NCI-H1436 (cell line): Measurements from ENCODE around the gene PIP5KL1.

Source experiments
- DNase-seq: peaks from one replicate; lab custom pipeline; 2025; lab: John Stamatoyannopoulos, UW

Gene PIP5KL1

DNA sequence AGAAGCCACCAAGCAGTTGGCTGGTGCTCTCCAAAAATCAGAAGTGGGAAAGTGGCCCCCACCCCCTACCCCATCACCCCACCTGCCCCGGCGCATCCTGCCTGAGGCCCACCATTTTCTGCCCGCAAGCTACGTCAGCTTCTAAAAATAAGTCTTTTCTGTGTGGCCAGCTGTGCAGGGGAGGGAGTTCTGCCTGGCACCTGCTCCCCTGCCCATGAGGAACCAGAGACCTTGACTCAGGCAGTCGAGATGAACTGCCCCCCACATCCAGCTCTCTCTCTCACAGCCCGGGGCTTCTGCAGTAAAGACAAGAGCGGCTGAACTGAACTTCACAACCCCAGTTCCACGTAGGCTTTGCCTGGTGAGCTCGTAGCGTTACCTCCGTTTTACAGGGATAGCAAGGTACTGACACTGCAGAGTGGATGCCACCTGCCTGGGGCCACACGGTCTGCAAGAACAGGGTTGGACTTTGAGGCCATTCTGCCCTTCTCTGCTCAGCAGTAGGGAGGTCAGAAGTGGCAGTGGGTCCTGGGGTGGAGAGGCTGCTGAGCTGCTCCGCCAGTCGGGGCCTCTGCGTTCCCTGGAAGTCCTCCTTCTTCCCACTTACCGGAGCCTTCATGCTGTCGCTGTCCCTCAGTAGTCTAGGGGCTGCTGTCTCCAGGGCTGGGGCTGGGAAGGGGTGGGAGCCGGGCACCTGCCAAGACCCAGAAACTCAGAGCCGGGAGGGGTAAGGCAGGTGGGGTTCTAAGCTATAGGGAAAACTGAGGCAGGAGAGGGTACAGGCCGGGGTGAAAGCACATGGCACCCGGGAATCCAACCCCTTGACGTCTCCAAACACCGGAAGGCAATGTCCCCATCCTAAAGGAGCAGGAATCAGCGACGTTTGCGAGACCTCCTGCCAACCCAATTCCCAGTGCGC, 14.5 kb downstream of the PIP5KL1 start:
- no peak for DNase-seq

DNA sequence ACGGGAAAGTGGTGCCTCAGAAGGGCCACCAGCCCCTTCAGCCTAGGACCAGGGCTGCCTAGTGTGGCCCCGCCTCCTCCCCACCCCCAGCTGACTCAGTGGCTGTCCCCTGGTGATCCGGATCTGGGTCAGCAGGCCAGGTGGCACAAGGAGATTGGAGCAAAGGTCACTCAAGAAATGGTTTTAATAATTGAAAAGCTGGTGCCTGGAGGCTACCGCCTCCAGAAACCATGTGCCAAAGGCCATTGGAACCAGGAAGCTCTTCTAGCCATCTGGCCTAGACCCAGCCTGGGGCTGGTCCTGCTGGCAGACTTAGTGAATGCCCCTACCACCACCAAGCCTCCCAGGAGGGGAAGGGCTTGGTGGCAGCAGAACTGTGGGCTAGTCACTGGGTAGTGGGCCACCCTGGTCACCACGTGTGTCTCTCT, 15.2 kb downstream of the PIP5KL1 start:
- DNase-seq: no peak

DNA sequence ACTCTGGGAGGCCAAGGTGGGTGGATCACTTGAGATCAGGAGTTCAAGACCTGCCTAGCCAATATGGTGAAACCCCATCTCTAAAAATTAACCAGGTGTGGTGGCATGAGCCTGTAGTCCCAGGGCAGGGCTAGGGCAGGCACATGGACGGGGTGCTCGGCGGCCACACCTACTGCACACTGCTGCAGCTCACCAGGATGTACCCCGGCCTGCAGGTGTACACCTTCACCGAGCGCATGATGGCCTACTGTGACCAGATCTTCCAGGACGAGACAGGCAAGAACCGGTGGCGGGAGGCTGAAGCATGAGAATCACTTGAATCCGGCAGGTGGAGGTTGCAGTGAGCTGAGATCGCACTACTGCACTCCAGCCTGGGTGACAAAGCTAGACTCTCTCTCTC, 16.9 kb downstream of the PIP5KL1 start:
- DNase-seq: no peak

DNA sequence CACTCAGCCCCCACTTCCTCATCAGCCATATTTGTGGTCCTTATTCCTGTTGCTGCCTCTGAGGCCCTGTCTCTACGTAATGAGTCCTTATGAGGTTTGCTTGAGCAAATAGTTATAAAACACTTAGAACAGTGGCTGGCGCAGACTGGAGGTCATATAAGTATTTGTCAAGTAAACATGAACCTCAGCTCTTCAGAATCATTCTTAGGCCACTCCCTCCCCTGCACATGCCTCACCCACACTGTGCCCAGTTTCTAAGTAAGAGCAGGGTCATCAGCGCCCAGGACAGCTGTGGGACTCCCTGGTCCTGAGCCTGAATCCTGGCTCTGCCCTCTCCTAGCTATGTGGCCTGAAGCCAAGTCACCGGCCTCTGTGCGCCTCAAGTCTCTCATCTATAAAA, 17.7 kb downstream of the PIP5KL1 start:
- no peak for DNase-seq

DNA sequence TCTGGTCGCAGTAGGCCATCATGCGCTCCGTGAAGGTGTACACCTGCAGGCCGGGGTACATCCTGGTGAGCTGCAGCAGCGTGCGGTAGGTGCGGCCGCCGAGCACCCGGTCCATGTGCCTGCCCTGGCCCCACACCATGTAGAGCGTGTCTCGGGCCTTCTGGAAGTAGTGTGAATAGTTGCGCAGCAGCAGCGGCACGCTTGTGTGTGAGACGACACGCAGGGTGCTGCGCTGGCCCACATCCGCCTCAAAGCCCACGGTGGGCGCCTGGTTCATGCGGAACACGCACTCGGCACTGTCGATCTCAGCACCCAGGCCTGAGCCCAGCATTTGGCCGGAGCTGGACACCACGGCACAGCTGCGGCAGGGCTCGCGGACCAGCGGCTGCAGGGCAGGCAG, 18.3 kb downstream of the PIP5KL1 start:
- no peak for DNase-seq

DNA sequence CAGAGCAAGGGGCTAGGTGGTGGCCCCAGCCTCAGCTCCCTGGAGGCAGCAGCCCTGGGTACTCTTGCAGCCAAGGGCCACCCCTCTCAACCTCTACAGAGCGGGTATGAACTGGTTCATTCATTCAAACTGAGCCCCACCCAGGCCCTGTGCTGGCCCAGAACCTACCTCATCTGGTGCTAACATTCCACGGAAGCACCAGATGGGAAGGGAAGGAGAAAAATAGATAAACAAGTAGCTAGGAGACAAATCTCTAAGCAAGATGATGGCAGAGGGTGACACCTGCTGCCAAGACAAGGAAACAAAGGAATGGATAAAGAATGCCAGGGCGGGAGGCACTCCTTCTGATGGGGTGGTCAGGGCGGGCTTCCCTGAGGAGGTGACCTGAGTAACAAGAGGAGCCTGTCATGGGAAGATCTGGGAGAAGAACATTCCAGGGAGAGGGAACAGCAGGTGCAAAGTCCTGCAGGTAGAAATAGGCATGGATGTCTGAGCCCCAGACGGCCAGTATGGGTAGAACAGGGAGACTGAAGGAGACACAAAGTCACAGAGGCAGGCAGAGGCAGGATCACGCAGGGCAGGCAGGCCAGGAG, 19.9 kb downstream of the PIP5KL1 start:
- no peak for DNase-seq

DNA sequence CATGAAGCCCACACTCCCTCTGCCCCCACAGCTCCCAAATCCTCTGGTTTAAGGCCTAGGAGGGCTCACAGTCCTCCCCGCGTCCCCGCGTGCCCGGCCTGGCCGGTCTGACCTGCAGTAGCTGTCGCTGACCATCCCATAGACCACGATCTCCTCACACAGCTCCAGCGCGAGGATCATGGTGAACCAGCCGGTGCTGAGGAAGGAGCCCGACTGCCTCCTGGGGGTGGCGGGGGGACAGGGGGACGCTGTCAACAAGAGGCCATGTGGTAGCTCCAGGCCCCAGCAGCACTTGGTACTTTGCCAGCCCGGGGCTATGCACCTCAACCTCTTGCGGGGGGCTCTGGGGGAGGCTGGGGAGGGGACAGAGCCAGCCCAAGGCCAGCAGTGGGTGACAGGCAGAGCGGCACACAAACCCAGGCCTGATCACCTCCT, 20.7 kb downstream of the PIP5KL1 start:
- DNase-seq: no peak

DNA sequence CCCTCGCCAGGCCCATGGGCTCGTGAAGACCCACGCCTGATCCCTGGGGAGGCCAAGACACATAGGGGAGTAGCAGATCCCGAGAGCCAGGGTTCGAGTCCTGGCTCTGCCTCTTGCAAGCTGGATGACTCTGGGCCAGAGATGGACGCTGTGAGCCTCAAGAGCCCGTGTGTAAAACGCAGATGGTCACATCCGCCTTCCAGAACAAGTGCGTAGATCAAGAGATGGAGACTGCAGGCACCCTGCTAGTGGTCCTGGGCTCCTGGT, 22.0 kb downstream of the PIP5KL1 start:
- DNase-seq: no peak

DNA sequence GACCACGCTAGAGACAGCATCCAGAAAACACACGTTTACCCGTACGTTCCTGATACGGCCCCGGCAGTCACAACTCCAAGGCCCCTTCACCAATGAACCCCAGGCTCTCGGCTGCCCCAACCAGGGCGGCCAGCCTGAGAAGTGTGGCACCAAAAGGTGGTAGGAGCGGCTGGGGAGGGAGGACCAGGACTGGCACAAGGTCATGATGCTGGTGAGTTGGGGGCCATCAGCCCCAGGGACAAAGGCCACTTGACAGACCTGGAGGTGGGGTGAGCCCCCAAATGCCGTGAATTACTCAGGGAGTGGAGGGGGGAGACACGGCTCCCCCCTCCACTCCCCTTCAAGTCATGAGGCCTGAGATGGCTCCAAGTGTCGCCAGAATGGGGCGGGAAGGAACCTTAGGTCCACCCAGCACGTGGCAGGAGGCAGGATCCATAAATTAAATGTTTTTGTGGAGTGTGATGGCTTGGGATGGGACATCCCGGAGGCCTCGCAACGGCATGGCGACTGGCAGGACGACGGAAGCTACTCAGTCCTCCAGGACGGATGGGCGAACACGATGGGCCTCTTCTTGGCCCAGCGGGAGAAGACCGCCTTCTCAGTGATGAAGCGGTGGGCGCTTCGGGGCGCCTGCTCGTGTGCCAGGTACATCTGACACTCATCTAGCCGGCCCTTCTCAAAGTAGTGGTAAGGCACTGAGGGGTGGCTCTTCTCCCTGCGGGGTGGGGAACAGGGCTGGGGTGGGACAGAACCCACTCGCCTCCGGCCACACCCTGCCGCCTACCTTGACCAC, 22.5 kb downstream of the PIP5KL1 start:
- no peak for DNase-seq

DNA sequence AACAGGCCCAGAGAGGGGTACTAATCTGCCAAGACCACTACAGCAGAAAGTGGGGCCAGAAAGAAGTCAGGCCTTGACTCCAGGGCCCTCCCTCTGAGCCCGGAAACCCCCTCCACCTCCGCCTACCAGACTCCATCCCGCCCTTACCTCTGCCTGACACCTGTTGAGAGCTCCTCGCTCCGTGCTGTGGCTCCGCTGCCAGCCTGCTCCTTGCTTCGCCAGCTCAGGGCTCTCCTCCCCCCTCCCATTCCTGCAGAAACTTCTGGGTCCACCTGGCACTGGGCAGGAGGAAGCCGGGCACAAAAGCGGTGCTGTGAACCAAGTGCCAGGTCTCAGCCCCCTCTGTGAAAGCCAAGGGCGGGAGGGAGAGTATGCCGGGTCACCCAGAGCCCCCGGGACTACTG, 24.8 kb downstream of the PIP5KL1 start:
- no peak for DNase-seq

DNA sequence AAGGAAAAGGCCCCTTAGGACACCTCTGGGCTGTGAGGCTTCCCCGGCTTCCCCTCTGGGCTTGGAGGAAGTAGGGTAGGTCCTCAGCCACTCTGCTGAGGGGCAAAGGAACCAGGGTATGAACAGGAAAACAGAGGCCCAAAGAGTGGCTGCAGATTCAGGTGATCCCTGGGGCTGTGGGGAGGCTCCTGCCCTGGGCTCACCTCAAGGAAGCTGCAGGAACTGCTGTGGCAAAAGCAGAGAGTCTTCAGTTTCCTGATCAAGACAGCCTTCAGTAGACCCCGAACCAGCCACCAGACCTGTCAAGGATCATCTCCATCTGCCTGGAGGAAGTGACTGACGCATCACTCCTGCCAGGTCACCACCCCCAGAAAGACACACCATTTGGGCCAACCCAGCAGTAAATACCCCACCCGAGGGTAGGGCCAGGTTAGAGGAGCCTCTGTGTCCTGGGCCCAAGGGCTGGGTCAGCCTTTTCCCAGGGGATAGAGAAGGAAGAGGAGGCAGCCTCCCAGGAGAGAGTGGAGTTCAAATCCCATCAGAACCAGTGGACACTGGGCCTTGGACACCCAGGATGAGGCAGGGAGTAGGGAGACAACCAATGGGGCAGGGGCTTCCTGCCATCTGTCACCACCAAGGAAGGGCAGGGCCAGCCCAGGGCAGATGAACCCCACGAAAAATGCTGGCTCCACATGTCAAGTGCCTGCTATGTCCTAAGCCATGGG, 25.4 kb downstream of the PIP5KL1 start:
- no peak for DNase-seq

DNA sequence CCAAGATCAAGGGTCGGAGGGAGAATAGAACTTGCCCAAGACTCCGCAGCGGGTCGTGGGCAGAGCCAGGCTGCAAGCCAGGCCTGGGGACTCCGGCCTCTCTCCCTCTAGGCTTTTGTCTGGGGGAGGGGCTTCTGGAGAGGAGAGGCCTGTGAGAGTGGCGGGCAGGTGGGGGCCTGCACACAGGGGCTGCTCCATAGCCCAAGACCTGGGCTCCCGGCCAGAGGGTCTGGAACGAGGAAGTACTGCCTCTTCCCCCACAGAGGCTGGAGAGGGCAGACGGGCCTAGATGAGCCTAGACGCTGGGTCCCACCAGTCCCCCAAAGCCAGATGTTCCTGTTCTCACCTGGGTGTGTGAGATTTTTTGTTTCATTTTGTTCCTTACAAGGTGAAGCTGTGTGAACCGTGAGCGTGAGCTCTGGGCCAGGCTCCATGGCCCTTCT, 26.0 kb downstream of the PIP5KL1 start:
- no peak for DNase-seq

DNA sequence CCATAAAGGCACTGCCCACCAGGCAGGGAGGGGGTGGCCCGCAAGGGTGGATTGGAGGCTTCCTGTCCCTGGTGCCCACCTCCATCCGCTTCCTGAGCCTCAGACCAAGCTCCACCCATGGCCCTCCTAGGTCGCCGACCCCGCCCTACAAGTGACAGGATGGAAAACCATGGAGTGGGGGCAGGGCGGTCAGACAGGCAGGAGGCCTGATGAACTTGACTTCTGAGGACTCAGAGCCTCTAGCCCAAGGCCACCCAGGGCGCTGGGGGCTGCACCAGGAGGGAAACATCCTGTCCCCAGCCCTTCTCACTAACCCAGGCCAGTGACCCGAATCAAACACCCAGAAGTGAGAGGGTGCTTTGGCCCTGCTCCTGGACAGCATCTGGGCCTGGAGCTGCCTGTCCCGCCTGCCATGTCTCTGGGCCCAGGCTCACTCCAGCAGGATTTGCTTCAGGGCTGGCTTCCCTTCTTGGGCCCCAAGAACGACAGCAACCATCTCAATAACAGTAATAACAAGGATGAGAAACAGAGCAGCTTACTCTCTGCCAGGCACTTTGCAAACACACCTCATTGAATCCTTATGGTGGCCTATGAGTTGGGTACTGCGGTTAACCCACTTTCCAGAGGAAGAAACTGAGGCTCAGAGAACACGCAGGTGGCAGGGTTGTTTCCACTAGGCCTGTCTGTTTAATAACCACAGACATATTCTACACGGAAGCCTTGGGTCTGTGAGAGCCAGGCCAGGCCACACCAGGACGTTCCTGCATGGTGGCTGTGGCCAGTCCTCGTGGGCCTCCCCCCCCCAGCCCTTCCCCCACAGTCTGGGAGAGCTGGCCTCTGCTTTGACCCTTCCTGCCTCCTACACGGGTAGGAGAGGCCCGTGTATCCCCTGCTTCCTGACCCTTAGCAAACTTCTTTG, 26.8 kb downstream of the PIP5KL1 start:
- DNase-seq: no peak

DNA sequence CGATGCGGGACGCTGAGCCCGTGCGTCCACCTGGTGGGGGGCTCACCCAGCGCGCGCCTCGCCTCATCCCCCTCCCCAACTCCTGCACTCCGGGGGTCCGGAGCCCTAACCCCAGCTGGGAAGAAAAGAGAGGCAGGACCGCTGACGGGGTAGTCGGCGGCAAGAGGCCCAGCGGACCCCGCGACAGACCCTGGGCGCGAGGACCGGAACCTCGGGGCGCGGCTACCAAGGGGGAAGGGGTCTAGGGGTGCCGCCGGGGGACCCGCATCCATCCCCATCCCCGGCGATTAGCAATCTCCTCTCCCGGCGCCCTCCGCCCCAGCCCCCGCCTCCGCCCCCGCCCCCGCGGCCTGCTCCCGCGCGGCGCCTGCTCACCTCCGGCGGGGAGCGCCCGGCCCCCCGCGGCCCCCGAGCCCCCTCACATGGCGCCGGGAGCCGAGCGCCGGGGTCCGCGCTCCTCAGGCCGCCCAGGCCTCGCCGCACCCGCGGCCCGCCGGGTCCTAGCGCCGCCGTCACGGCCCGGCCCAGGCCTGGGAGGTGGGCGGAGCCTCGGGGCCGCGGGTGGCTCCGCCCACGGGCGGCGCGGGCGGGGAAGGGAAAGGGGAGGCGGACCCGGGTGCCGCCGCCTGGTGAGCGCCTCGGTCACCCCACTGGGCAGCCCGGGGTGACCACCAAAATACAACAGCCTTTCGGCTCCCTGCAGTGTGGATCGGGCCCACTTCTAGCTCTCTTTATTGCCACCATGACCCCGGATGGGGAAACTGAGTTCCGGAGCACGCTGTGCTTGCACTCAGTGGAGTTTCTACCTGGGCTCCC, 31.2 kb downstream of the PIP5KL1 start, which contains the start of gene ST6GALNAC6:
Gene ST6GALNAC6 (minus strand): TSS at position 476 of the 816 bp plus-strand sequence. CDS start 1,622 bp downstream, outside the sequence.
- DNase-seq: peak; percentile 55

DNA sequence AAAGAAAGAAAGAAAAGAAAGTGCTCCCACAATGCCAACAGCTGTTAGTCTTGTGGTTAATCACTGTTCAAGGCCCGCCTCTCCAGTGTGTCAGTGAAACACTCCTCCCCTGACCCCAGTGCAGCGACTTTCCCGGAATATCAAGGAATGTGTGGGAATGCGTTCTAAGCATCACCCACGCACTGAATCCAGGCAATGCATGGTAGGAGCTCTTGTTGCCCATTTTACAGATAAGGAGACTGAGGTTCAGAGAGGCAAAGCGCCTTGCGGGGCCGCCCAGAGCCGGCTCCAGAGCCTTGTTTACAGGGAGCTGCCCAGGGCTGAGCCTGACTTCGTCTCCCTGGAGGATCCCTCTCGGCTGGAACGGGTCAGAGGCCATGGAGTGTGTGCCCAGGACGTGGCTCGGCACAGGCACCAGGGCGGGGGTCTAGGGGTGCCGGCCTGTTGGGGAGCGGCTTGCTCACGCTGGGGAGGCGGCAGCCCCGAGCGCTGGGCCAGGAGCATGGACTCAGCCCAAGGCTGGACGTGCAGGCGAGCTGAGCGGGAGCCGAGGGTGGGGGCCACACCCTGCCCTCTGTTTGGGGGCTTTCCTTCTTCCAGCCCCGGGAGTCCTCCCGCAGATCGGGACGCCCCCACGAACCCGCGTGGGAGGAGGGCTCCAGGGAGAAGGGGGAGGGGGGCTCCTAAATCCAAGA, 32.0 kb downstream of the PIP5KL1 start:
- DNase-seq: no peak

DNA sequence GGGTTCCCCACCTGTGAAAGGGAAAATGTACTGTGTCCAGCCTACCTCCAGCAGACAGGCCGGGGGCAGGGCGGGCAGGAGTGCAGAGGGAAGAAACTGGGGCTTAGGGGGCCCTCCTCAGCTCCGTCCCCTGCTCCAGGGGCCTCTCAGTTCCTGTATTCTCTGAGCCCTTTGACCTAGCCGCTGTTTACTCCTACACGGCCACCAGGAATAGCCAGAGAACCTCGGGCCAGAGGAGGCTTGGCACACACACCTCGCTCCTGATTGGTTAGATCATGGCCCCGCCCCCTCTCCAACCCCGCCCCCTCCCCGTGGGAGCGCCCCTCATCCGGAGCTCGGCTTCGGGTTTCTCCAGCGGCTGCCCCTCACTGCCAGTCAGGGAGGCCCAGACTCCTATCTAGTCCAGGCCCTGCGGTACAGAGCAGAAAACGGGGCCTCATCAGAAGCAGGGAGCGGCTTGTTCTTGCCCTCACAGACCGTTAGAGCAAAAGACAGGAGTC, 33.3 kb downstream of the PIP5KL1 start:
- DNase-seq: peak; percentile 9

DNA sequence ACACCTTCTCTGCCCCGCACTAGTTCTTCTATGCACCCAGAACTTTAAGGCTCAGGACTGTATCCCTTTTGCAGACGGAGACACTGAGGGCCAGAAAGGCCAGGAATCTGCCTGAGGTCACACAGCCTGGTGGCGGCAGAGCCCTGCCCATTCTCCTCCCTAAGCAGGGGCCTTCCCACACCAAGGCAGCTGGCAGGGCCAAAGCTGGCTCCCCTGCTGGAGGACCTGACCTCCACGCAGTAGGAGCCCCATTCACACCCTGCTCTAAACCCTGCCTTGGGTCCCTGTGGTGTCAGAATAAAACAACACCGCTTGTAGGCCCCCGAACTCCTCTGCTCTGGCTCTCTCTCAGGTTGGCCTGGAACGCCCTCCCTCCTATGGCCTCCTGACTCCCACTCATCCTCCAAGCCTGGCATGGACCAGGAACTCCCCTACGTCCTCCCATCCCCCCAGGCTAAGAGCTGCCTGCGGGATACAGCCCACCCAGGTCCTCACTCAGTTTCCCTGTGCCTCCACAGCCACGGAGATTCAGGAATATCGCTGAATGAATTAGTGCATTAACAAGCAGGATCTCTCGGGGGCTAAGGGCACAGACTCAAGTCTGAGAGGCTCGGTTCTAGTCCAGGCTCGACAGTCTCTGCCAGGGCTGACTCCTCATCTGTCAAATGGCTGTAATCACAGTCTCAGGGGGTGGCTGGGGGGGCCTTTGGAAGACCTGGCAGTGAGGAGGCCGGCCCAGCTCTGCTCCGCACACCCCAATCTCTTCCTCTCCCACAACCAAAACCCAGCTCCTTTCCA, 34.0 kb downstream of the PIP5KL1 start:
- DNase-seq: no peak

DNA sequence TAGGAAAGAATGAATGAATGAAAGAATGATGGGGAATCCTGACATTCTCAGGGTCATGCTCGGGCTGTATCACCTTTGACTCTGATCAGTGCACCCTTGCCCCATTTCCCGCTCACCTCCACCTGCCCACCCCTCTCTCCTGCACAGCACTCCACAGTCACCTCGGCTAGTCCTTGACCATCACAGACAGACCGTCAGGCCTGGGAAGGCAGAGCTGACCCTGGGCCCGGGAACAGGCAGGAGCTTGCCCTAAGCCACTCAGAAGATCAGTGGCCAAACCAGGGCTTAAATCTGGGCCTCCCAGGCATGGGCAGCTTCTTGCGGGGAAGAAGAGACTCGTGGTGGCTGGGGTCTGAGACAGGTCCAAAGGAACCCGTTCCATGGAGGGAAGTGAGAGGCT, 34.8 kb downstream of the PIP5KL1 start:
- DNase-seq: no peak
